GM18502 (cell line): ENCODE measurements around the gene KRT16.
"Not testable (repeated sequence)": the region's sequence is repeated elsewhere in the genome, so short reads cannot be mapped to it uniquely, and the experiment has no call there.

ENCODE experiments used
- ATAC-seq: cut with Tn5 transposase; IDR thresholded peaks from one replicate; pipeline ENCODE4 v1.9.1; 2021; ENCODE audit warnings: mild to moderate bottlenecking; ENCODE audit not compliant: unreplicated experiment, poor library complexity

Gene KRT16

DNA sequence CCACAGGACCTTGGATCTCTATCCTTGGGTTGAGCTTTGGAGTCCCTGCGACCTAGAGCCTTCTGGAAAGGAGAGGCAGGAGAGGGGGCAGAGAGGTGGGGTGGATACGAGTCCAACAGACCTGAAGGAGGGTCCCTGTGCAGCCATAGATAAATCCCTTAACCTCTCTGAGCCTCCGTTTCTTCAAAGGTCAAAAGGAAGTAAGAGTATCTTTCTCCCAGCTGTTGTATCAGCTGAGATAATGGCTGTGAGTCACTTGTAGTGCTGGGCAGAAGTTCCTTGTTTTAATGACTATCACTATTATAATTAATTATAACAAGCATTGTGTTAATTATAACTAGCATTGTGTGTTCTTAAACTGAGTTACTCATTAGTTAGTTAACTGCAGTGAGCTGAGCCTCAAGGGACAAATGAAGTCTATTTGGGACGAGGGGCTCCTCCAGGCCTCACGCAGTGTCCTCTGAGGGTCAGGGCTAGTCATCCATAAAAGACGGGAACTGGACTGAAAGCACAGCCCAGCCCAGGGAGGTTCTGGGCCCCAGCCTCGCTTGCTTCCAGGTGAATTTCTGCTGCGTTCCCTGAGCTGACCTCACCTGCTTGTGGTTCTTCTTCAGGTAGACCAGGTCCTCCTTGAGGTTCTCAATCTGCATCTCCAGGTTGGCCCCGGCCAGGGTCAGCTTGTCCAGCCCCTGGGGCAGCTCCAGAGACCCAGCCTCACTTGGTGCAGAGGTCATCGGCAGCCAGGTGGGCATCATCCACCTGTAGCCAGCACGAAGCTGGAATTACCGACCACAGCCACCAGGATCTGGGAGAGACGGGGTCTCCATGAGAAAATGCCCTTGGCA is 17.5 kb upstream of the KRT16 start:
- no peak for ATAC-seq

DNA sequence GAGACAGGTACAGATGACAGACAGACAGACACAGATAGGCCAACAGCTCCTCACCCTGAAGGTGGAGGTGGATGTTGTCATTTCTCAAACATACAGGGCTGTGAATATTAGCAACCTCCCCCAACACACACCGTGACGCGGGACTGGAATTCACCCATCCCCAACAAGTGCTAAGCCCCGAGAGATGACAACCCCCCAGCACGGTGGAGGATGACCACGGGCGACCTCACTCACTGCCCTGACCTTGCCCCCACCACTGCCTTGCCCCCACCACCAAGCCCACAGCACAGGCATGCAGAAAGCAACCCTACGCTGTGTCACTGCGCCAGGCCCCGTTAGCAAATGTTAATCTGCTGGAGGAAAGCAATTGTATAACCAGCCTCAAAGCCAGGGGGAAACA is 16.7 kb upstream of the KRT16 start:
- no peak for ATAC-seq

DNA sequence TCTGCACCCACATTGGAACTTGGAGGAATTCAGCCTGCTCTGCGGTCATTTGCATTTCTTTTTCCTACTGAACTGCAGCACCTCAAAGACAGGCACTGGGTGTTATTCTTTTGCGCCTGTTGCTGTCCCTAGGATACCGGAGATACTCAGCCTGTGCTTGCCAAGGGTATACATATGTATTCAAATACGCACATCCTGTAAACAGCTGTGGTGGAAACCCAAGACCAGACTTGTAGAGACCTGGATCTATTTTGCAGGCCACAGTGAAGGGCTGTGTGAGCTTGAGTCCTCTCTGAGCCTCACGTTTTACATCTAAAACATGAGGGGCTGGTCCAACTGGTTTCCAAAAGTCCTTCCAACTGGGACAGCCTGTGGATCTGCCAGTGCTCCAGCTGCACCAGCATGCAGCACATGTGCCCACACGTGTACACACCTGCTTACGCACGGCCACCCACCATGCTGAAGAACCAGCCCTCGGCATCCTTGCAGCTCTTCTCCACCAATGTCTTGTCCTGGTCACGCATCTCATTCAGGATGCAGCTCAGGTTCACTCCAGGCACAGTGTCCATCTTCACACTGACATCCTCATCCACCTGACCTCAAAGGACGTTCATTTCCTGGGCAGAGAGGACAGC is 16.2 kb upstream of the KRT16 start:
- not testable (repeated sequence) for ATAC-seq

DNA sequence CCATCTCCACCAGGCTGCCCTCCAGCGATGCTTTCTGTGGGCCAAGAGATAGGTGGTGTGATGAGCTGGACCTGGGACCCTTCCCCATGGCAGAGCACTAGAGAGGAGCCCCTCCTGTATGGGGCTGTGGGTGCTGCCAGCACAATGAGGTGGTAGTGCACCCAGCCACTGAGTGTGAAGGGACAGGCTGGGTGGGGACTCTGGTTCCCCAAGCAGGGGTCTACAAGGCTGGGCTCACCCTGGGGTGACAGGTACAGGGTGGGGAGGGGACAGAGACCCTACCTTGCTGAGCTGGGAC is 15.5 kb upstream of the KRT16 start:
- not testable (repeated sequence) for ATAC-seq

DNA sequence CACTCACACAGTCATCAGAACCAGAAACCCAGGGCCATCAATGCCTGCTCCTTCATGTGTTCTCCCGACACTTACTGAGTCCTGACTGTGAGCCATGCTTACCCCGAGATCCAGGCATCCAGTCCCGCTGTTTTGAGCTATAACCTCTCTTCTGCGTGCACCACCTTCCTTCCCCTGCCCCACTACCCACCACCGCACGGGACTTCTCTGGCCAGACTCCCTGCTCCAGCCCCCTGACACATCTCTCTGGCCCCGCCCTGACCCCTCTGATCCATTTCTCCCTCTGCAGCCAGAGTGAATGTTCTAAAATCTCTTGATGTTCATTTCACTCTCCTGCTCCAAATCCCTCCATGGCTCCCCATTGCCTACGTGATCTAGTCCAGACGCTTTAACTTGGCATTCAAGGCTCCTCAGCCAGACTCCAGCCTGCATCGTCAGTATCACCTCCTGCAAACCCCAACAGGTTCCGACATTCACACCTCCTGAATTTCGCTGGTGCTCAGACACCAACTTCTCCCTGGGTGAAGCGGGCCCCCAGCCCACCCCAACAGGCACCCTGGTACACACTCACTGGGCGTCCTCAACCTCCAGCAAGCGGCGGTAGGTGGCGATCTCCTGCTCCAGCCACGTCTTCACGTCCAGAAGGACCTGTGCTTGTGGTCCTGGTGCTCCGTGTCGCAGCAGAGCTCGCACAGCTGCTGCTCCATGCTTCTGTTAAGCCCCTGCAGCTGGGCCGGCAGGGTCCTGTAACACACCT is 14.9 kb upstream of the KRT16 start:
- no peak for ATAC-seq

DNA sequence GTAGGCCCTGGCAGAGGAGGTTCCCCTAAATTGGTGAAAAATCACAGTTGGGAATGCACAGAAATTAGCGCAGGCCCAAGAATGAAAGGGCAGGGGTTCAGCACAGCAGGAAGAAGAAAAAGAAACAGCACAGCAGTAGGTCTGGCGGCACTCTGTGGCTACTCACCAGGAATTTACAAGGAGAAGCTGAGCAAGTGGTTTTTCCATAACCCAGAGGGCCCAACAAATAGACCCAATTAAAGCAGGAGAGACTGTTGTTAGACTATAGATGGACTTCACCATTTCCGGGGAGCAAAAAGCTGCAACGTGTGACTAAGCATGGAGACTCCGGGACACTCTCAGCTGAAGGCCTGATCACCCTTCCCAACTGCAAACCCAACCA is 14.3 kb upstream of the KRT16 start:
- not testable (repeated sequence) for ATAC-seq

DNA sequence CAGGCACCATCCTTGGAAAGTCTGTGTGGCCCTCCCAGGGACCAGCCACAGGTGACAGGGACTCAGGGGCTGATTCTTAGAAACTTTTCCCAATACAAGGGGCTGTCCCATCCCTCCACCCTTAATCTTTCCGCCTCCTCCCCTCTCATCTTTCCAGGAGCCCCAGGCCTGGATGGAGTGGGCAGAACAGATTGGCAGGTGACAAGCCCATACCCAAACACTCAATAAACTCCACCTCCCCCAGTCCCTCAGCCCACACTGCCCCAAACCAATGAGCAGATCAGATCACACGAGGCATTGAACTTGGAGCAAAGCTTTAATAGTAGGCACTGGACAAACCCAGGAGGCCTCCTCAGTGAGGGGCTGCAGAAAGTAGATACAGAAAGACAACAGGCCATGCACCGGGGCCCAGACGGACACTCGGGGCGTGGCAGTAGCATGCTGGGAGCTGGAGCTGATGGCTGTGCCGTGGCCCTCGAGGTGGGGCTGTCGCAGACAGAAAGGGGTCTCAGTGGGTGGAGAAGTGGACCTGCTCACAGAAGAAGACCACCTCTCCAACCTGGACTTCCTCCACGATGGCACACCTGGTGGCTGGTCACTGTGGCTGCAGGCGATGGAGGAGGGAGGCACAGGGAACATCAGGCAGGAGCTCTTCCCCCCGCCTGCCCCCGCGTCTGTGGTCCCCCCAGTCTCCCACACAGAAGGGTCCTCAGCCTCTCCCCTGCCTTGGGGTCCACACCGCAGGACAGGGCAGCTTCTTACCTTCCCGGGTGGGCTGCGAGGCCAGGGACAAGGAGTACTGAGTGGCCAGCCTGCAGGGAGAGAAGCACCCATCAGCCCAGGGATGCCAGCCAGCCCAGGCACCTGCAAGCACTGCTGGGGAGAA is 13.7 kb upstream of the KRT16 start:
- not testable (repeated sequence) for ATAC-seq

DNA sequence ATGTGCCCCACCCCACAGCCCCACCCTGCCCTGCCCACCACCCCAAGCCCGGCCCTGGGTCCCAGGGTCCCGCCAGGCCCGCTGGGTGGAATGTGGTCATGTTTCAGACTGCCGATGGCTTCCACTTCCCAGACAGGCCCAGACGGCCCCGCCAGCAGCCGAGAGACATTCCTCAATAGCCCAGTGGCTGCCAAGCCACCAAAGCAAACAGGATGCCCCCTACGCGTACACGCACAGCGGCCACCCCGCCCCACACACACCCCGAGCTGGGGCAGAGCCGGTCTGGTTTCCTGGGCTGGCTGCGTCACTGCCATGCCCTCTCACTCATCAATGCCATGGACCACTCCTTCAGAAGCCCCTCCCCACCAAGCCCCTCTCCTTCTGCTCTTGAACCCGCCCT is 13.0 kb upstream of the KRT16 start:
- no peak for ATAC-seq

DNA sequence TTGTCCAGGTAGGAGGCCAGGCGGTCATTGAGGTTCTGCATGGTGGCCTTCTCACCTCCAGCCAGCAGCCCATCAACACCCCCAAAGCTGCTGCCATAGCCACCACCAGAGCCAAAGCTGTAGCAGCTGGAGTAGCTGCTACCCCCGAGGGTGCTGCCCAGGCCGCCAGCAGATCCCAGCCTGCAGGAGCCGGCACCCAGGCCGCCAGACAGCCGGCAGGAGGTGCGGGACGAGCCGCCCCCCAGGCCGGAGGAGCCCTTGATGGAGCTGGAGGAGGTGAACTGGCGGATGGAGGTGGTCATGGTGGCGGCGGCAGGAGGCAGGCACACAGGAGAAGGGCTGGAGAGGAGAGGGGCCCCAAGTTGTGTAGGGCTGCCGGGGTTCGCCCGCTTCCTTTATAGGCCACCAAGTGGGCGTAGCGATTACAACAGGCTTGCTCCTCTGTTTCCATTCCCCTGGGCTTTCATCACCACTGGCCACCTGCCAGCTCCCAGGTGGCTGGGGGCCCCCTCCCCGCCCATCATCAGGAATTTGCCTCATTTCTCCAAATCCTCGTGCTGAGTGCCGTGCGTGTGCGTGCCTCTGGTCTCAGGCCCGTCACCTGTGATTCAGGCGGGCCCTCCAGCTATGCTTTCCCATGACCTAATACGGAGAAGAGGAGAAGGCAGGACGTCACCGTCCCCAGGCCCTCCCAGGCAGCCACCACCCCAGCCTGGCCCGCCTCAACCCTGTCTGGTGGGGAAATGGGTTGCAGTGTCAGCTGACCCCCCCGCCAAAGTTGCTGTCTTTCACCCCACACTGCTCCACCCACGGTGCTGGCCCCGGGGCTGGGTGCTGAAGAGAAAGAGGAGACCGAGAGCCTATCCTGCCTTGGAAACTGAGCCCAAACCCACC is 11.9 kb upstream of the KRT16 start, which contains the start of gene KRT17:
TSS of gene KRT17 (minus strand) at position 368 of the 894 bp plus-strand sequence. CDS start at position 302, 66 bp downstream.
- no peak for ATAC-seq

DNA sequence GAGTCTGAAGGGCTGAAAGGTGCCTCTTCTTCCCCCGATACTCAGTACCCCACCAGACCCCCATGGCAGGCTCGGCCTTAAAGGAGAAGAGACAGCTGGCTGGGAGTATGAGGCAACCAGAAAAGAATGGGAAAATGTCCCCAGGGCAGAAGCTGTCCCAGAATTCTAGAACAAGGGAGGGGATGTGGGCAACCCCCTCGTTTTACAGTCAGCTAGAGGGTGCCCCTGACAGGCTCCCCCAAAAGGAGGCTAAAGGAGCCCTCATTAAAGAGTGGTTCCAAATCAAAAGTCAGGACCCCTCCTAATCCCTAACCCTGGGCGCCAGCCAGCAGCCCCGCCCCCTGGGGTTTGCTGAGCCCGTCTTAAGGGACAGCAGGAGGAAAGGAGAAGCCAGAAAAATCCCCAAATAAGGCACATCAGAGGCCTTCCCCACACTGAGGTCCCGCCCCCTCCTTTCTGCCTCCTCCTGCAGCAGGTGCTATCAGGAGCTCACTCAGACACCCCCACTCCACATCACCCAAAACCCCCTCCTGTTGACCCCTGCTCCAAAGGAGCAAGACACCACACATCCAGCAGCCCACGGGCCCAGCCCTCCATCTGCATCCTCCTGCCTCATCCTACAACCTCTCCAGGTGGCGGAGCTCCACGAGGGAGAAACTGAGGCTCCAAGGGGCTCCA is 10.8 kb upstream of the KRT16 start:
- ATAC-seq, result not testable (repeated sequence)

DNA sequence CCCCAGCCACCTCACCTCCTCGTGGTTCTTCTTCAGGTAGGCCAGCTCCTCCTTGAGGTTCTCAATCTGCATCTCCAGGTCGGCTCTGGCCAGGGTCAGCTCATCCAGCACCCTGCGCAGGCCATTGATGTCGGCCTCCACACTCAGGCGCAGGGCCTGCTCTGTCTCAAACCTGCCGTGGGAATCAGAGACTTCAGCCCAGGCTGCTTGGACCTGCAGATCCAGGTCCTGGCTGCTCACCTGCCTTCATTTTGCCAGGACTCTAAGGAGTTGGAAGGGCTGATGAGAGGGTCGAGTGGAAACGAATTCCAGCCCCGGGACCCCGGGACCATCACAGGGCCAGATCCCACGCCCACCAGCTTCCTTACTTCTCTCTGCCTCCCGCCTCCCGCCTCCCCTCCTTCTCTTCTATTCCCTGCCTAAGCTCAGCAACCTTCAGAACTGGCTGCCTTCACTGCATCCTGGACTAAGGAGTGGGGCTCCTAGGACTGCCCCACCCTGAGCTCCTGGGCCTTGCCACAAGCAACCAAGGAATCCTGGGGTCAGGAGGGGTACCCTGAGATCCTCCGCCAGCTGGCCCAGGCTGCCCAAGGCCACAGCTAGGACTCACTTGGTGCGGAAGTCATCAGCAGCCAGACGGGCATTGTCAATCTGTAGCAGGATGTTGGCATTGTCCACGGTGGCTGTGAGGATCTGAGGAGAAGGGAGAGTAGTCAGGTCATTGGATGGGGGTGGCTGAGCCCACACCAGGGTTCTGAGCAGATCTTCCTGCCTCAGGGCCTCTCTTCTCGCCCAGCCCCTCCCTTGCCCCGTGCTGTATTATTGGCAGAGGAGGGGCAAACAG is 10.0 kb upstream of the KRT16 start:
- ATAC-seq, result not testable (repeated sequence)

DNA sequence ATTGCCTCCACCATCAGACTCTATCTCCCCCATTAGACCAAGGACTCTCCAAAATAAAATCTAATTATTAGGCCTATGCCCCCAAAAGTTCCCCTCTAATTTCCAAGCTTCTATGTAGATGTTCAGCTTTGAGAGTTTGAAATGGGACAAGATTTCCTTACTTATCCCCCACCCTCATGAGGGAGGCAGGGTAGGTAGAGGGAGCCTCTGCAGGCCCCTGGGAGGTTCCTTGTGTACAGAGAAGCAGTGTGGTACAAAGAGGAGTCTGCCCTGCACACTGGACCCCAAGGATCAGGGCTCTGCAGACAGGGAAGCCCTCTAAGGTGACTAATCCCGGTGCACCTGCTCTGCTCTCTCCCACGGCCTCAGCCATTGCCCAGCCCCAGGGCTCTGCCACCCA is 9.3 kb upstream of the KRT16 start:
- no peak for ATAC-seq

DNA sequence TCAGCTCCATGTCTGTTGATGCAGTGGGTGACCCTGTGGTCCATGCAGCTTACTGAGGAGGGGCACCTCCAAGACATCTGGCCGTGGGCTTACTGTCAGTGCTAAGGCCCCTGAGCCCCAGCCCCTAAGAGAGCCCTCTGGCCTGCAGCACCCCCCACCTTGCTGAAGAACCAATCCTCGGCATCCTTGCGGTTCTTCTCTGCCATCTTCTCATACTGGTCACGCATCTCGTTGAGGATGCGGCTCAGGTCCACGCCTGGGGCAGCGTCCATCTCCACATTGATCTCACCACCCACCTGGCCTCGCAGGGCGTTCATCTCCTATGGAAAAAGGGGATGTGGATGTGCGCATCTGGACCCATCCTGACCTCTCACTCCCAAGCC is 8.9 kb upstream of the KRT16 start:
- ATAC-seq, result not testable (repeated sequence)

DNA sequence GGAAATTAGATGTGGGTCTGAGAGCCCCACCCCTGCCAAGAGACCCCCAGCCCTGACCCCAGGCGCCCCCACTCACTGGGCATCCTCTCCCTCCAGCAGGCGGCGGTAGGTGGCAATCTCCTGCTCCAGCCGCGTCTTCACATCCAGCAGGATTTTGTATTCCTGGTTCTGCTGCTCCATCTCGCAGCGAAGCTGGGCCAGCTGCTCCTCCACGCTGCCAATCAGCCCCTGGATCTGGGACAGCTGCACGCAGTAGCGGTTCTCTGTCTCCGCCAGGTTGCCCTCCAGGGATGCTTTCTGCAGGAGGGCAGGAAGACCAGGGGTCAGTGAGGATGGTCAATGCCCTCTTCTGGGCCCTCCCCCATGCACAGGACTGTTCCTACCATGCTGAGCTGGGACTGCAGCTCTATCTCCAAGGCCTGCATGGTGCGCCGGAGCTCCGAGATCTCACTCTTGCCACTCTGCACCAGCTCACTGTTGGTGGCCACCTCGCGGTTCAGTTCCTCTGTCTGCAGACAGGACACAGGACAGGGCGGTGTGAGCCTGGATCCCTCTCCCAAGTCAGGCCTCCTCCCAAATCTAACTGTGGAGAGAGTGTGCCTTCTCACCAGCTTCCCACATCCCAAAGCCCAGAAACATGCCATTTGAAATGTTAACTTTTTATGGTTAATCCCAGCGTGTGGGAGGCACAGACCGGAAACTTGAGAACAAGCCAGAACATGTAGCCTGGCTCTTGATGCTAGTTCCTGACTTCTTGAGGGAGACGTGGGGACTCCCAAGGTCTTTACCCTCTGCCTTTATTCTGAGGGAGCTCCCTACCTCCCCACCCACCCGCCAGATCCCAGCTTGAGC is 8.2 kb upstream of the KRT16 start:
- no peak for ATAC-seq

DNA sequence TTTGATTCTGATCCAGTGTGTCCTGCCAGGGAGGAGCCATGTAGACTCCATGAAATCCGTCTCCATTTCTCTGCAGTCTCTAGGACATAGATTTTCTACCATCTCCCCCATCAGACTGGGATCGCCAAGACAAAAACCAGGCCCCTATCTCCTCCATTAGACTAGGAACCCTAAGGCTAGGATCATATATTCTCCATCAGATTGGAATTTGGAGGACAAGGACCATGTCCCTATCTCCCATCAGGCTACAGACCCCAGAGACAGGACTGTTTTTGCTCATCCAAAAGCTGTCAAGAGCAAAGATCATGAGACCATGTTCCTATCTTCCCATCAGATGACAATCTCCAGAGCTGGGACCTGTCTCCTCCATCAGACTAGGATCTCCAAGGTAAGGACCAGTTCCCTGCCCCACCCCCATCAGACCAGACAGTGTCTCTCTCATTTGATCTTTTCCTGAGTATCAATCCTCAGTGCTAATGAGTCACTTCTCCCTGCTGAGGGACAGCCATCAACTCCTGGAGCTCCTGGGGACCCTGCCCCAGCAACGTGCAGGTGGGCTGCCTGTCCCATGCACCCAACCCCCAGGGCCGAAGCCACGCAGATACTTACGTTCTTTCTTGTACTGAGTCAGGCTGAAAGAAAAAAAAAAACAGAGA is 7.5 kb upstream of the KRT16 start:
- not testable (repeated sequence) for ATAC-seq
